Small intestine (tissue), 4 donors: Measurements from ENCODE around the gene MDFI. TPM values are rescaled to one million over a fixed set of nuclear protein-coding genes. Genes with fewer than 3 reads are reported as not detected.

Experiments
- polyA plus RNA-seq, 4 donors: library from polyadenylated mRNA; stranded (reverse) in 3 of 4; unstranded in 1 of 4; fragments of 200-250 nt in 3 of 4; fragments of 120-200 nt in 1 of 4; gene quantifications; one replicate each; pipeline versions ENCODE4 v1.2.1 to v1.2.3, GENCODE V29; 2013
- donor health status: healthy with polysubstance abuse.
- donor health status: Bipolar disorder and iron deficiency.
- donor health status: healthy.

The MDFI gene
- polyA plus RNA-seq, 4 donors: 0.81 to 22.9 (median 4.0) TPM

Other genes starting within 250 kb of the MDFI start
- gene FOXP4, start 92.1 kb upstream of the MDFI start, polyA plus RNA-seq: 100 to 1,000 TPM in 1 of 4 donors, 10 to 100 TPM in 3; 13.8 to 150 (median 16.4) TPM
- 100 to 1,000 TPM in 1 of 4 donors, 10 to 100 TPM in 3; 11.5 to 153 (median 27.1) TPM for gene TFEB, start 97.1 kb downstream of the MDFI start, polyA plus RNA-seq
- gene PGC, start 108.9 kb downstream of the MDFI start, polyA plus RNA-seq: 10 to 100 TPM in 3 of 4 donors, under 1 TPM in 1; 0.03 to 51.3 (median 13.0) TPM
- gene FRS3, start 141.4 kb downstream of the MDFI start, polyA plus RNA-seq: 1 to 10 TPM; 1.1 to 4.2 (median 4.1) TPM
- 1 to 10 TPM in 2 of 4 donors, under 1 TPM in 1, not detected in 1; 0.89 to 1.7 (median 1.6) TPM for gene PRICKLE4, start 142.3 kb downstream of the MDFI start, polyA plus RNA-seq
- gene TOMM6, start 149.2 kb downstream of the MDFI start, polyA plus RNA-seq: 100 to 1,000 TPM; 166 to 256 (median 207) TPM